HG03521 (cell line): ENCODE results near the gene FOXK1.

Experiments used
- ATAC-seq: cut with Tn5 transposase; IDR thresholded peaks from one replicate; pipeline ENCODE4 v1.9.1; 2021; ENCODE audit warnings: mild to moderate bottlenecking, moderate library complexity; ENCODE audit not compliant: unreplicated experiment

Gene FOXK1

DNA sequence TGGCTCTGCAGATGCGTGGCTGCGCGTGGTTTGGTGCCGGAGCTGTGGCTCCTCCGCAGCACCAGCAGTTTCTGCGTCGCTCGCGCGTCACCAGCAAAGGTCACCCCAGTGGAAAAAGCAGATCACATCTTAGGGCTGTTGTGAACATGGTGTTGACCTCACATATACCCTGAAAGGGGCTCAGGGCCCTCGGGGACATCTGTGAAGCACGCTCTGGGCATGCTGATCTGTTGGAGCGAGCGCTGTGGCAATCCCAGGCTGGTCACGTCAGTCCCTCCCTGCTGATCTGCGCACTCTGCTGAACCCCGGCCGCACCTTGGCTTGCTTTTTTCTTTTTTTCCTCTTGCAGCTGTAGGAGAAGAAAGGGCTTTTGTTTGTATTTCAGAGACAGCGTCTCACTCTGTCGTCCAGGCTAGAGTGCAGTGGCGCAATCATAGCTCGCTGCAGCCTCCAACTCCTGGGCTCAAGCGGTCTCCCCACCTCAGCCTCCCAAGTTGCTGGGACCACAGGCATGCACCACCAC is 60.0 kb downstream of the FOXK1 start:
- ATAC-seq, result no peak

DNA sequence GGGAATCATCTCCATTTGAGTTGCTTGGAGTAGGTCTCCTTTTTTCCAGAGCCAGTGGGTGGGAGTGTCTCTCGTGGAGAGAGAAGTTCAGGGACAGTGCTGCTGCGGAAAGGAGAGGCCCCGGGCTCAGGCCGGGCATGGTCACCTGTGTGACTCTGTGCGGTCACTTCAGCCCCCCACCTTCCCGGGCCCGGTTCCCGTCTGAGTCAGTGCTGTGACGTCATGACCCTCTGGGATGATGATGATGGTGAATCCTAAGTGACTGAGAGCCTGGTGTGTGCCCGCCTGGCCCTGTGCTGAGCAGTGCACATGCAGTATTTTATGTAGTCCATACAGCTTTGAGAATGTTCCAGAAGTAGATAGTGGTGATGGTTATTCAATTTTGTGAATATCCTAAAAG is 60.8 kb downstream of the FOXK1 start:
- ATAC-seq, result no peak

DNA sequence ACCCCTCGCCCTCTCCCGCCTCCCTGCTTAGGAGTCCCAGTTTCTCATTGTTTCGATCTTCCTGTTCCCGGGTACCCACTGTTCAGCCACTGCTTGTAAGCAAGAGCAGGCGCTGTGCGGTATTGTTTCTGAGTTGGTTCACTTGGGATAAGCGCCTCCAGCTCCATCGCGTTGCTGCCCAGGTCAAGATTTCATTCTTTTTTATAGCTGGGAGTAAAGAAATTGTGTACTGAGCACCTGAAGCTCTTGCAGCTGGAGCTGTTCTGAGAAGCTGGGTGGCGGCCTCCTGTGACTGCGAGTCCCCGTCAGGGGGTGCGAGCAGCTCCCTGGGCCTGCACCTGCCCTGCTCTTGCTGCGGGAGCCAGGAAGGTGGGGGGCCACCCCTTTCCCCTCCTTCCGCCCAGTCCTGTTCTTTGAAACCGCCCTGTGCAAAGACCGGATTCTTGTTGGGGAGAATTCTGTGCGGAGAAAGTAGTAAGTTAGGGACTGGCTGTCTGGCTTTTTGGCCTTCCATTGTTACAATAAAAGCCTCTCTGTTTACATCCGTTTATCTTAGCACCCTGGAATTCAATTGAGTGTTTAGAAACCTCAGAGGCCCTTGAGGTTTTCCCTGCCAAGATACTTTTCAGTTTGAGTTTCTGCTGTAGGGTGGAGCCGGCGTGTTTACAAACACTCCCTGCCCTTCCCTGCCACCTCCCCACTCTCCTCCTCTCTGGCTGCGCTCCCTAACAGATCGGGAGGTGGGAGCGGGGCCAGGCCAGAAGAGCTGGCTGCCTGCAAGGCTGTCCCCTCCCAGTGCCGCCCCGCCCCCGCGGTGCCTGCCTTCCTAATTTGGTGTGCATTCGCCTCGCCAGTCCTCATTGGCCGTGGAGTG is 62.5 kb downstream of the FOXK1 start:
- ATAC-seq, result peak; percentile 66

DNA sequence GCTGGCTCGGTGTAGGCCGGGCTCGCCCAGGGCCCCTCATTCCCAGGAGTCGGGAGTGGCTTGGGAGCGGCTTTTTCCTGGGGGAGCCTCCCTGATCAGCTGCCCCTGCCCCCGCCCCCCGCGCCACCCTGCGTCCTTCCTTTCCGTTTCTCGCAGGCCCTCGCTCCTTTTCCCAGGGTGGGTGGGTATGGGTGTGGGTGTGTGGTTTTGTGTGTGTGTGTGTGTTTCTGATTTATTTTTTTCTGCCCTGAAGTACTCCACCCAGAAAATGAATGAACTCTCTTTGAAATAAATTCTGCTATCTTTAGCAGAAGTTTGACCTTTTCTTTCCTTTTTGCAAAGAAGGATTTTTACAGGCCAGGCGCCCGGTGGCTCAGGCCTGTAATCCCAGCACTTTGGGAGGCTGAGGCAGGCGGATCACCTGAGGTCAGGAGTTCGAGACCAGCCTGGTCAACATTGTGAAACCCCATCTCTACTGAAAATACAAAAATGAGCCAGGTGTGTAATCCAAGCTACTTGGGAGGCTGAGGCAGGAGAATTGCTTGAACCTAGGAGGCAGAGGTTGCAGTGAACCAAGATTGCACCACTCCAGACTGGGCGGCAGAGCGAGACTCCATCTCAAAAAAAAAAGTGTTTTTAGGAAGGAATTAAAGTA is 63.3 kb downstream of the FOXK1 start:
- no peak for ATAC-seq

DNA sequence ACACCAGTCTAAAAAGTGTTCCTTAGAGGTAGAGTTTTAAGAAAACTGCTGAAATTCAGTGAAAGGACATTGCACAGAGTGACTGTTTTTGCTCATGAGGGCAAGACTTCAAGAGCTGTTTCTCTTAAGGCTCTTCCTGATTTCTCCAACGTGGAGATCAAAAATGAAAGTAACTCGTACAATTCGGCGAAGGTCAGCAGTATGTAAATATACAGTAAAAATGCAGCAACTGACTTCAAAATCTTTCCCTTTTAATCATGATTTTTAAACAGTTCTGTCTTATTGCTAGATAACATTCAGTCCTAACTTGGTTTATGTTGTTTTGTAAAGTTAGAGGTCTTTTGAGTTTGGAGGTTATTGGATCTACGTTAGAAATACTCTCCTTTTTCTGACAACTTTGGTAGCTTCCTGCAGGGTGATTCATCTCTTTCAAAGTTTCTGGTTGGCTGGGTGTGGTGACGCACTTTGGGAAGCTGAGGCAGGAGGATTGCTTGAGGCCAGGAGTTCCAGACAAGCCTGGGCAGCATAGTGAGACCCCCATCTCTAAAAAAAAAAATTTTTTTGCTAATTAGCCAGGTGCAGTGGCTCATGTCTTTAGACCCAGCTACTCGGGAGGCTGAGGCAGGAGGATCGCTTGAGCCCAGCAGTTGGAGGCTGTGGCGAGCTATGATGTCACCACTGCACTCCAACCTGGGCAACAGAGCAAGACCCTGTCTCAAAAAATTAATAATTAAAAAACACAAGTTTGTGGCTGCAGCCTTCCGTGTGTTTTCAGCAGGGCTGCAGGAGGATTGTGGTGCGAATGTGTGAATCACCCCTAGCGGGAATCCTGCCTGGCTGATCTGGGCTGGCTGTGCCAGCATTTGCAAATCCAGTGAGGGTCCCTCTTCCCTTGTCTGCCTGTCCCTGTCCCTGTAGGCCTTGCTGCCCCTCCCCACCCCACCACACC is 64.2 kb downstream of the FOXK1 start:
- no peak for ATAC-seq

DNA sequence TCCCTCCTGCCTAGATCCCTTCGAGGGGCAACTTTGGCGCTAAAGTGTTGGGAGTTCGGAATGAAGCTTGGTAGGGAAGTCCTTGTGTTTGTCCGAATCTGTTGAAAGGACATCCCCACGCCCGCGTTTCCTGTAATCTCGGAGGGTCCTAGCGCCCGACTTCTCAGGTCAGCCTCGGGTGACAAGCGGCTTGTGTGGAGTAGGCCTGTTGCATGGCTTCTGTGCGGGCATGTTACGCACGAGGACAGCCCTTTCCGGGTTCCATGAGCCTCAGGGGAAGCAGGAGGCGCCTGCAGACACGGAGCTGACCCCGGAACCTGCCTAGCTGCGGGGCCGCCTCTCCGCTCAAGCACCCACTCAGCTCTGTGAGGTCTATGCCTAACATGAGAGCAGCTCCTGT is 64.9 kb downstream of the FOXK1 start:
- no peak for ATAC-seq

DNA sequence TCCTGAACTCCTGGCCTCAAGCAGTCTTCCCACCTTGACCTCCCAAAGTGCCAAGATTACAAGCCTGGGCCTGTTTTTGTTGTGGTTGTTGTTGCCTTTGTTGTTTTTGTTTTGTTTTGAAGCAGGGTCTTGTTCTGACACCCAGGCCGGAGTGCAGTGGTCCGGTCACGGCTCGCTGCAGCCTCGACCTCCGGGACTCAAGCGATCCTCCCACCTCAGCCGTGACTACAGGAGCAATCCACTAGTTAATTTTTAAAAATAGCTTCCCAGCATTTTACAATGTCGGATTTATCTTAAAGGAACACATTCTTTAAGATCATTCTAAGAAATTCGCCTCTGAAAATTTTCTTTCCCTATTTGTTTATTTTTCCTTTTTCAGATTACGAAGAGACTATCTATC is 65.7 kb downstream of the FOXK1 start:
- ATAC-seq, result no peak

DNA sequence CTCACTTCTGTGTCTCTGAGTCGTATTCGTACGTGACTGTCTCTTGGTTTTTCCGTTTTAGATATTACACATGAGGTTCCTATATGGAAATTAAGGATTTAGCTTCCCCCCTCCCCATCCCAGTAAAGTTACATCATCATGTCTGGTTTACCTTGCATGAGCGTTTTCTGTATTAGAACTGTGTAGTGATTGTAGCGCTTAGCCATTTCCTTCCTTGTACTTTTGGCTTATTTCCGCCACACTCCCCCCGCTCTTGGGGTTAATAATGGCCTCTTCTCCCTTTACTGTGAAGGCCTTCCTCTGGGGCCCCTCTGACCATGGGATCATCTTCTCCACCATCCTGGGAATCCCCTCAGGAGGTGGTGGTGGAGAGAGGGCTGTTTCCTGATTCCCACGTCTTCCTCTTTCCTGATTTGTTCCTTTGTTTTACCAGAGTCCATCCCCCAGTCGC is 66.2 kb downstream of the FOXK1 start:
- ATAC-seq, result no peak

DNA sequence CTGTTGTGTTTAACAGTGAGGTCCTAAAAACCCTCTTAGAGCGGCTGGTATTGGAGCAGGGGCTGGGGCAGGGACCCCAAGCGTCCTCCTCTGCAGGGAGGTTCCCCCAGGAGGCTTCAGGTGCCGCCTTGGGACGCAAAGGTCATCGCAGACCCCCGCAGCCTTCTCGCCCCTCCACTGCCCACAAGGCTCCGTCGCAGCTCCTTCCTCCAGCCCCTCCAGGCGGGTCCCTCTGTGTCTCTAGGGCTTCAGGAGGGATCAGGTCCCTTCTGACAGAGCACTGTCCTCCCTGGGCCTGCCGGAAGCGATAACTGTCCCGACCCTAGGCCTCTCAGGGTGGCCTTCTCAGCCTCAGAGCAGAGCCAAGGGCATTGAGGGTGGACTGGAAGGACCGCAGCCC is 67.3 kb downstream of the FOXK1 start:
- ATAC-seq, result no peak

DNA sequence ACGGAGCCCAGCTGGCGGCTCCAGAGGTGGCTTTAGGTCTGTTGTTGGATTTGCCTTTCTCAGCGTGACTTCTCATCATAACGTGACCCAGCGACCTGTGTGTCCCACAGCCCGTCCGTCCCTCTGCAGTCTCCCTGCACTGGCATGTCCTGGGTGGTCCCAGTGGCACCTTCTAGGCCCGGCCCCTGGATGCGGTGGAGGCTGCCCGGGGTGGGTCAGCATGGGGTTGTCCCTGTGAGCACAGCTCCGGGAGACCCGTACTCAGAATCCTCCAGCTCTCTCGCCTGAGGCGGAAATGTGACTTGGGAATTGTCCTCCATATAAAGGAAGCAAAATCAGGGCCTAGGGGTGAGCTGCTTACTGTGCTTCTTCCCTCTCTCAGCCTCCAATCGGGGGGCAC is 67.7 kb downstream of the FOXK1 start:
- no peak for ATAC-seq

DNA sequence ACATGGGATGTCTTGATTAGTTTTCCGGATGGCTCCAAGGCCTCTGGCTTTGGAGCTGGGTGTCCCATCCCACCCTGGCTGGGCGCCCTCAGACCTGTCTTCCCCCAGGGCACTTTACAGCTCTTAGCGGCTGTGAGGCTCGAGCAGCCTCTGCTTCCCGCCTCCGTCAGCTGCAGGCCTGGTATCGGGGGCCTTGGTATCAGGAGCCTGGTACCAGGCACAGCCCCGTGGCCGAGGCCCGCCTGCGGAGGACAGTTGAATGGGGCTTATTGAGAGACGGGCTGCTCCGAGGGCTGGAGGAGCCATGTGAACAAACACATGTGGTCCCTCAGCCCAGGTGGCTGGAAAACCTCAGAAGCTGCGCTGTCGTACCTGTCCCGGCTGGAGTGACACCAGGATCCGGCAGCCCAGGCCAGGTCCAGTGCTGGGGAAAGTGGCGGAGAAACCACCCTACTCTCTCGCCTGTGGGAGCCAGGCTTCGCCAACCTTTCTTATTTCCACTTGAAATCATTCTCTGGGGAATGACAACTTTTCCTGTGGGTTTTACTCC is 69.4 kb downstream of the FOXK1 start:
- ATAC-seq, result no peak

DNA sequence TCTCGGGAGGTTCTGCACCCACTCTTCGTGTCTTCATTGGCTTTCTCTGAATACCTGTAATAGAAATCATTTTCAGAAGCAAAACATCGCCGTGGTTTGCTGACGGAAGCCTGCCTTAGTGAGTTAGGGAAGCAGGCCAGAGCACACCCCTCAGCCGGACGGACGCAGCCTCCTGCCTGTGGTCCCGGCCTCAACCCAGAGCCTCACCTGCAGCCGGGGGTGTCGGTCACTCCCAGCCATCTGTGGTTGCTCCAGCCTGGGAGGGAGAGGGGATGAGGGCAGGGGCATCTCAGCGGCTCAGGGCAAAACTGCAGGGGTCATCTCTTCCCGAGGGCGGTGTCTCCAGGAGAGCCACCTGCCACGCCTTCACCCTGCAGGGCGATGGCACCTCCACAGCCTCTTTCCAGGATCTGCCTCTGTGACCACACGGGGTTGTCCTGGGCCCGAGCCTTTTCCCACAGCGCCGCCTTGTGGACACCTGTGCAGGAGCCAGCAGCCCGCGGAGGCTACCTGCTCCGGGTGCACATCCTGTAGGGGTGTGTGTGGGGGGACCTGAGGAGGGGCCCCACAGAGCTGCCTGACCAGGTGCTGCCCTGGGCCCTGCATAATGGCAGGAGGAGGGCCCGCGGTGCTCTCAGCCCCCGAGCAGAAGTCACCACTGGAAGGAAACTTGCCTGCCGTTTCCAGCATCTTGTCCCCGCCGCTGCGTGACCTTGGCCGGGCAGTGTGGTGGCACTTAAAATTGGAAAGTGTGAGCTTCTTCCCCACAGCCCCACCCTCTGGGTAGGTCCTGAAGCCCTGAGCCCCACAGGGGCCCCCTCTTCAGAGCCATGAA is 71.7 kb downstream of the FOXK1 start:
- ATAC-seq, result peak; percentile 81

DNA sequence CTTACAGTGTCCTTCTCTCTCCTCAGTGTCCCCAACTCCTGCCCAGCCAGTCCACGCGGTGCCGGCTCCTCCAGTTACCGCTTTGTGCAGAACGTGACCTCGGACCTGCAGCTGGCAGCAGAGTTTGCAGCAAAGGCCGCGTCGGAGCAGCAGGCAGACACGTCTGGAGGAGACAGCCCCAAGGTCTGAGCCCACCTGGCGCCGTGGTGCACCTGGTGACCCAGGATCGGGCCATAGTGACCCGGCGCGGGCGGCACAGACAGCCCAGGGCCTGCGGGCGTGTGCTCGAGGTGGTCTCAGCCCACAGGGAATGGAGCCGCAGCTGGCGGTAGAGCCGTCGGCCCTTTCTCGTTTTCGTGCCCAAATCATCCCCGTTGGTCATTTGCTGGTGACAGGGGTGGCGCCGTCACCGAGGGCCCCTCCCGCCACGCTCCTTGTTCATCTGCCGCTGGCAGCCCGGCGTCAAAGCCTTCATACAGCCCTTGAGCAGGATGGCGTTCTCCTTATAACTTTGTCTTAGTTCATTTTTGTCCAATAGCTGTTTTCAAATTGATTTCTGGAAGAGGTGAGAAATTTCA is 72.4 kb downstream of the FOXK1 start:
- no peak for ATAC-seq

DNA sequence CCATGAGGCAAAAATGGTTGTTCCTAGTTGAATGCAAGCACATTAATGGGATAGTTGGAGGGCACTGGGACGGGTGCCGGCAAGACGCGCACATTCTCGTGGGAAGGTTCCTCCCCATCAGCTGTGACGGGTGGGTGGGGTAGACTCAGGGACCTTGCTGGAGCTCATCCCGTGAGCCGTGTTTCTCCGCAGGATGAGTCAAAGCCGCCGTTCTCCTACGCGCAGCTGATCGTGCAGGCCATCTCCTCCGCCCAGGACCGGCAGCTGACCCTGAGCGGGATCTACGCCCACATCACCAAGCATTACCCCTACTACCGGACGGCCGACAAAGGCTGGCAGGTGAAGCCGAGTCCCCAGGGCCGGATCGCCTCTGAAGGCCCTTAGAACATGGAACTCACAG is 73.0 kb downstream of the FOXK1 start:
- no peak for ATAC-seq

DNA sequence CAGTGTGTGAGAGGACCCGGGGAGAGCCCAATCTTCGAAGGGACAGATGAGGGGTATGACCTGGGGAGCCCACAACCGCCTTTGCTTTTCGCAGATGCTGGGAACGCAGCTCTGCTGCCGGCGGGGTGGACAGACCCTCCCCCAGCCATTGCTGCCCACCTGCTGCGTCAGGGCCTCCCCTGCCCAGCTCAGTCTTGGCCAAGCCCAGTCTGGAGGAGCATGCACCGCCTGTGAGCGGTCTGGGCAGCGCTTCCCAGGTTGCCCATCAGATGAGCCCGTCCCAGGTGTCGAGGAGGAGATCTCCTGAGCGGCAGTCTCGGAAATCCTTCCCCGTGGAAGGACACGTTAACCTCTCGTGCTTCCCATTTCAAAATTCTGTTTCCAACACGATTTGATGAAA is 76.0 kb downstream of the FOXK1 start:
- ATAC-seq, result no peak

DNA sequence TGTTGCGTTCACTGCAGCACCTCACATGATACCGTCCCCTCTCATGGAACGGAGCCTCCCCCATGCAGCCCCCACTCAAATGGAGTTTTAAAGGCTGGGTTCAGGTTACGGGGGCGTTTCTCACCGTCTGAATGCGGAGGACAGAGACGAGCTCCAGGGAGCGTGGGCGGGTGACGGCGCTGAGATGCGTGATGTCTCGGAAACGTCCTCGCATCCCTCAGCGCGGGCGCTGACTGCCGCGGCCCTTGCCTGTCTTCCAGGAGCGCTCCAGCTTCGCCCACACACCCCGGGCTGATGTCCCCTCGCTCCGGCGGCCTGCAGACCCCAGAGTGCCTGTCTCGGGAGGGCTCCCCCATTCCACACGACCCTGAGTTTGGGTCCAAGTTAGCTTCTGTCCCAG is 76.7 kb downstream of the FOXK1 start:
- ATAC-seq, result no peak

DNA sequence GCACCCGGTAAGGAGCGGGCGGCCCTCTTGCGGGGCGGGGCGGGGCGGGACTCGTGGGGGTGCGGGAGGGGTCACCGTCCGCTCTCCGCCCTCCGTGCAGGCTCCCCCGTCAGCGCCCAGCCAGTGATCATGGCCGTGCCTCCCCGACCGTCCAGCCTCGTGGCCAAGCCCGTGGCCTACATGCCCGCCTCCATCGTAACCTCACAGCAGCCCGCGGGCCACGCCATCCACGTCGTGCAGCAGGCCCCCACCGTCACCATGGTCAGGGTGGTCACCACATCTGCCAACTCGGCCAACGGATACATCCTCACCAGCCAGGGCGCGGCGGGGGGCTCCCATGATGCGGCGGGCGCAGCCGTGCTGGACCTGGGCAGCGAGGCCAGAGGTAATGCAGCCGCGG is 77.1 kb downstream of the FOXK1 start:
- no peak for ATAC-seq

DNA sequence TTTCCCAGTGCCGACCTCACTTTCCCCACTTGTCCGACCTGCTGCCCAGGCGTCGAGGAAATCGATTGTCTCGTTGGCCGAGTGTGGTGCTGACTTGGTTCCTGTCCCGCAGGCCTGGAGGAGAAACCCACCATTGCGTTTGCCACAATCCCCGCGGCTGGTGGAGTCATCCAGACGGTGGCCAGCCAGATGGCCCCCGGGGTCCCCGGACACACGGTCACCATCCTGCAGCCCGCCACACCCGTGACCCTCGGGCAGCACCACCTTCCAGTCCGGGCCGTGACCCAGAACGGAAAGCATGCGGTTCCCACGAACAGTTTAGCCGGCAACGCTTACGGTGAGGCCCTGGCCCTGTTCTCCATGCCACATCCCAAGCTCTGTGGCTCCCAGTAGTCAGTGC is 78.9 kb downstream of the FOXK1 start:
- ATAC-seq, result no peak
